ENCODE results near the gene ZSCAN1.

- TF ChIP-seq CTCF (IDR thresholded peaks at IDR 0.05) (no peak), POLR2A (IDR thresholded peaks at IDR 0.05) (no peak)
These were observed 10.6 kb downstream of the ZSCAN1 start for GRCh38 chr19:58044391-58044790.
